HG03520 (cell line): ENCODE data around the gene POLR1G.
"Not testable (repeated sequence)": the region's sequence is repeated elsewhere in the genome, so short reads cannot be mapped to it uniquely, and the experiment has no call there.

Experiments used
- ATAC-seq: cut with Tn5 transposase; IDR thresholded peaks from one replicate; pipeline ENCODE4 v1.9.1; 2021; ENCODE audit warnings: mild to moderate bottlenecking, moderate library complexity; ENCODE audit not compliant: unreplicated experiment

The POLR1G gene

GRCh38 chr19:45395821-45396617 lies 10.4 kb upstream of the POLR1G start:
- no peak for ATAC-seq

DNA sequence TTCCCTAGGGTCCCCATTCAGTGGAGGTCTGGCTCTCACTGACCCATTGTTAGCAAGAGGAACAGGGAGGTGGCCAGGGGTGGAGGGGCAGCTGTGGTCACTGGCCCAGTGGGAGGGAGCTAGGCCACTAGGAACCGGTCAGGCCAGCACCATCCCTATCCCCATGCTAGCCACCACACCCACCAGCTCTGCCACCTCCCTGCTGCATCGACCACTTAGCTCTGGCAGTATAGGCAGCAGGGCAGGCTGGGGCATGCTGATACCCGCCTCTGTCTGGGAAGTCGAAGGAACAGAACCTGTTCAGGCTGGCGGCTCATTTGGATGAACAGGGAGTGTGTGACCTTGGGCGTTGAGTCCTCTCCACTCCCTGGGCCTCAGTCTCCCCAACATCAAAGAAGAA lies 6.3 kb upstream of the POLR1G start:
- ATAC-seq, result no peak

- ATAC-seq, result no peak
These were observed 4.6 kb upstream of the POLR1G start for GRCh38 chr19:45401815-45402214.

- ATAC-seq, result no peak
These were observed 4.0 kb upstream of the POLR1G start for GRCh38 chr19:45402298-45403061.

GRCh38 chr19:45403272-45403671 lies 3.2 kb upstream of the POLR1G start:
- ATAC-seq, result no peak

GRCh38 chr19:45403781-45404556 lies 2.5 kb upstream of the POLR1G start:
- no peak for ATAC-seq

DNA sequence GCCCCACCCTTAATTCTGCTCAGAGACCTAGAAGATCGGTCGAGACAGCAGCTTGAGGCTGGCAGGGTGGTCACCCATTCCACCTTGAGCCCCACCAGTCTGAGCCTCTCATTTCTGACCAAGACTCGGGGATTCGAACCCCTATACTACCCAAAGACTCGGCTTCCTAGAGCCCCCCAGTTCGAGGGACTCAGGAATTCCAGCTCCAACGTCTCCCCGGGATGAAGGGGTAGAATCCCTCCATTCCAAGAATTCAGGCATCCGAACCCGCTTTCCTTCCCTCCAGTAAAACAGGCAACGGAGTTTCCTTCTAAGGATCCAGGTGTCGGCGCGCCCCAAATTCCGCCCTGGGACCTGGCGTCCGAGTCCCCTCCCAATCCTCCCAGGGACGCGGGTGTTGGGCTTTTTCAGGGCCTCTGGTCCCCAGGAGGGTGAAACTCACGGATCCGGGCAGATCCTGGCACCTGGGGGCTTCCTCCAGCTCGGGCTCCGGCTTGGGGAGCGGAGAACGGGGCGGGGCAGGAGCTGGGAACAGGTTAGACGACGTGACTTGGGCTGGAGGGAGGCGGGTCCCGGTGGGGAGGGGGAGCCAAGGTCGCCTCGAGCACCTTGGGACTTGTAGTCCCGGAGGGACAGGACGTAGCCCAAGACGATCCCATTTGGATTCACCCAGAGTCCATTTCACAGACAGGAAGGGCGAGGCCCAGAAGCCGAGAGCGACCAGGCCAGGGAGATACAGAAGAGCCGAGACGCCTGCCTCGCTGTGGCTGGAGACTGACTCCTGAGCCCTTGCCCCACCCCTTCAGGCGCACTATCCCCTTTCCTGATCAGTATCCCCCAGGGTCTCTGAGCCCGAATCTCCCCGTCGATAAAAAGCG lies 1.6 kb upstream of the POLR1G start, which contains the start of gene PPP1R13L:
Gene PPP1R13L (minus strand): TSS at position 513 of the 878 bp plus-strand sequence. CDS start 6,751 bp downstream, outside the sequence.
- ATAC-seq, result no peak

- ATAC-seq, result peak; percentile 33
These were observed 814 bp upstream of the POLR1G start for GRCh38 chr19:45405435-45406225.

DNA sequence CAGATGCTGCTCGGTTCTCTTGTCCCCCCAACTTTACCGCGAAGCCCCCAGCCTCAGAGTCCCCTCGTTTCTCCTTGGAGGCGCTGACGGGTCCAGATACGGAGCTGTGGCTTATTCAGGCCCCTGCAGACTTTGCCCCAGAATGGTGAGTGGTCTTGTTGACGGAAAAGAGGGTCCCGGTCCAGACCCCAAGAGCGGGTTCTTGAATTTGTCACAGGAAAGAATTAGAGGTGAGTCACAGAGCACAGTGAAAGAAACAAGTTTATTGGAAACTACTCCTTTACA lies 589 bp downstream of the POLR1G start:
- no peak for ATAC-seq

GRCh38 chr19:45407585-45407984 lies 1.1 kb downstream of the POLR1G start:
- not testable (repeated sequence) for ATAC-seq

DNA sequence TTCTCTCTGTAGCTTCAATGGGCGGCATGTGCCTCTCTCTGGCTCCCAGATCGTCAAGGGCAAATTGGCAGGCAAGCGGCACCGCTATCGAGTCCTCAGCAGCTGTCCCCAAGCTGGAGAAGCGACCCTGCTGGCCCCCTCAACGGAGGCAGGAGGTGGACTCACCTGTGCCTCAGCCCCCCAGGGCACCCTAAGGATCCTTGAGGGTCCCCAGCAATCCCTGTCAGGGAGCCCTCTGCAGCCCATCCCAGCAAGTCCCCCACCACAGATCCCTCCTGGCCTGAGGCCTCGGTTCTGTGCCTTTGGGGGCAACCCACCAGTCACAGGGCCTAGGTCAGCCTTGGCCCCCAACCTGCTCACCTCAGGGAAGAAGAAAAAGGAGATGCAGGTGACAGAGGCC lies 1.7 kb downstream of the POLR1G start:
- ATAC-seq, result no peak

GRCh38 chr19:45408830-45409556 lies 2.5 kb downstream of the POLR1G start:
- no peak for ATAC-seq

- no peak for ATAC-seq
These were observed 3.1 kb downstream of the POLR1G start for GRCh38 chr19:45409557-45409920.

- not testable (repeated sequence) for ATAC-seq
These were observed 3.9 kb downstream of the POLR1G start for GRCh38 chr19:45410330-45410729.

GRCh38 chr19:45413497-45413896 lies 7.1 kb downstream of the POLR1G start:
- no peak for ATAC-seq

GRCh38 chr19:45414468-45414867 lies 8.0 kb downstream of the POLR1G start:
- no peak for ATAC-seq

DNA sequence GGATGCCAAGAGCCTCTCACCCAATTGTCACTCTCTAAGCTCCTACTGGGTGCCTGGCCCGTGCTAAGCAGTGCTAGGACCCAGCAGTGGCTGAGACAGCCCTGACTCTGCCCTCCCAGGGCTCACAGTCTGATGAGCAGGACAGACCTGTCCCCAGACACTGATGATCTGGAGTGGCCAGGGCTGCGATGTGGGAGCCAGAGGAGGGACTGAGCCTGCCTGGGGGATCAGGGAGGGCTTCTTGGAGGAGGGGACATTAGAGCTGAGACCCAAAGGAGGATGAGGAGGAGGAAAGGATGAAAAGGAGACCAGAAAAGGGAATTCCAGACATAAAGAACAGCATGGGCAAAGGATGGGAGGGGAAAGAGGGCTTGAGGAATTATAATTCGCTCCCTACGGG lies 10.7 kb downstream of the POLR1G start:
- no peak for ATAC-seq

DNA sequence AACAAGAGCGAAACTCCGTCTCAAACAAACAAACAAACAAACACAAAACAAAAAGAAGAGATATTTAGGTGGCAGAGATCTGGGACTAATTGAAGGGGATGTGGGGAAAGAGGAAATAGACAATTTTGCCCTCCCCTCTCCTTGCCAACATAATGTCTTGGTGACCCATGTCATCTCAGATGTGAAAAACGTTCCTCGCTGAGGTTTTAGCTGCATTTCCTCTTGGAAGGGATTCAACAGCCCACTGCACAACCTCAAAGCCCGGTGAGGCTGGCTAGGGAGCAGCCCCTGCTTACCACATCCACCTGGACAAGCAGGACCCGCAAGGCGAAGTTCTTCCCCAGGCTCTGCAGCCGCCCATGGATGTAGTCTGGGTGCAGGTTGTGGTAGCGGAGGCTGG lies 12.4 kb downstream of the POLR1G start:
- ATAC-seq, result no peak

GRCh38 chr19:45419396-45419795 lies 13.0 kb downstream of the POLR1G start:
- no peak for ATAC-seq
